BLaER1 (cell line): Measurements from ENCODE around the gene KRTAP19-1.
"Not testable (repeated sequence)": the region's sequence is repeated elsewhere in the genome, so short reads cannot be mapped to it uniquely, and the experiment has no call there.

Source experiments
- H3K27ac ChIP-seq: shearing (Covaris generic); formaldehyde crosslinking; 2 replicates; pipeline ENCODE4 v1.8.1; 2022
- H3K27me3 ChIP-seq: shearing (Covaris generic); formaldehyde crosslinking; 2 replicates; pipeline ENCODE4 v1.8.1; 2022
- H3K36me3 ChIP-seq: shearing (Covaris generic); formaldehyde crosslinking; 2 replicates; pipeline ENCODE4 v1.8.1; 2022
- H3K4me1 ChIP-seq: shearing (Covaris generic); formaldehyde crosslinking; 2 replicates; pipeline ENCODE4 v1.8.1; 2022
- H3K4me2 ChIP-seq: shearing (Covaris generic); formaldehyde crosslinking; 2 replicates; pipeline ENCODE4 v1.8.1; 2022
- H3K4me3 ChIP-seq: shearing (Covaris generic); formaldehyde crosslinking; 2 replicates; pipeline ENCODE4 v1.8.1; 2022
- H3K9ac ChIP-seq: shearing (Covaris generic); formaldehyde crosslinking; 2 replicates; pipeline ENCODE4 v1.8.1; 2022
- H3K9me3 ChIP-seq: shearing (Covaris generic); formaldehyde crosslinking; 2 replicates; pipeline ENCODE4 v1.8.1; 2022
- H4K20me1 ChIP-seq: shearing (Covaris generic); formaldehyde crosslinking; 2 replicates; pipeline ENCODE4 v1.8.1; 2022
- Cebpa-rat ChIP-seq: shearing (Covaris generic); IDR thresholded peaks from 2 replicates; pipeline ENCODE4 v1.8.1; 2022

Gene KRTAP19-1

DNA sequence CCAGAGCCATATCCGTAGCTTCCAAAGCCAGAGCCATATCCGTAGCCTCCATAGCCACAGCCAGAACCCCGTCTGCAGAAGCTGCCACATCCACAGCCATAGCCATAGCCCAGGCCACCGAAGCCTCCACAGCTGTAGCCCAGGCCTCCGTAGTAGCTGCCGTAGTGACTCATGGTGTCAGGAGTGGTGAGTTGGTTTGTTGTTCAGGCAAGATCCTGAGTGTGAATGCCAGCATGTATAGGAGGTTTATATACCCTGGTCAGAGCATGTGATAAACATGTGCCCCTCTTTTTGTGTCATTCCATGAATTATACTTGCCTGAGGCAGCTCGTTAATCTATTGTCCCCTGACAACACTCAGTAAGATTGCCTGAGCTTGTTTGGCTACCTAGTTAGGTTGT is at the start of gene KRTAP19-1:
Gene KRTAP19-1, minus strand, starts transcription at position 223 of the 400 bp plus-strand sequence. Its CDS starts 50 bp downstream, at position 173.
- TF ChIP-seq Cebpa-rat: no peak
- no peak within 1 kb of the TSS for H3K4me3 ChIP-seq
- no peaks in the 10 kb centered on the region for H4K20me1 ChIP-seq
- H3K27ac ChIP-seq: no peak within 1 kb of the TSS
- H3K36me3 ChIP-seq: no peaks in the 10 kb centered on the region
- no peaks in the 10 kb centered on the region for H3K4me1 ChIP-seq
- peaks cover 1% of the 10 kb centered on the region for H3K9me3 ChIP-seq
- no peaks in the 10 kb centered on the region for H3K27me3 ChIP-seq
- H3K4me2 ChIP-seq: no peak within 1 kb of the TSS
- H3K9ac ChIP-seq: no peak within 1 kb of the TSS

DNA sequence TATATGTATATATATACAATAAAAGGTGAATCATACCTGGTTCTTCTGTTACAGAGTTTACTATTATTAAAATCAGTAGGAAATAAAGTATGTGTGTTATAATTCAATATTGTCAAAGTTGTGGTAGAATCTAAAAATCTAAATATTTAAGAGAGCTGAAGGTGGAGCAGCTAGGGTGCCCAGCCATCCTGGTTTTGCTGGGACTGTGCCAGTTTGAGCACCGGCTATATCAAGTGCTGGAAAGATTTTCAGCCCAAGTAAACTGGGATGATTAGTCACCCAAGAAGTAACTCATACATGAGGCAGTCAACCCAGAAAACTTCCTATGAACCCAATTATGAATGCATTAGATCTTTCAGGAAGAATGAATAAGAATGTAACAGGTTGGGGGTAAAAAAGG is 38.7 kb upstream of the KRTAP19-1 start:
- no peak overlapping the region for H3K27ac ChIP-seq
- H3K9ac ChIP-seq: no peak overlapping the region
- H4K20me1 ChIP-seq: no peaks in the 10 kb centered on the region
- no peaks in the 10 kb centered on the region for H3K4me1 ChIP-seq
- H3K4me2 ChIP-seq: no peak overlapping the region
- H3K27me3 ChIP-seq: no peaks in the 10 kb centered on the region
- no peaks in the 10 kb centered on the region for H3K9me3 ChIP-seq
- no peaks in the 10 kb centered on the region for H3K36me3 ChIP-seq
- TF ChIP-seq Cebpa-rat: no peak
- H3K4me3 ChIP-seq: no peak overlapping the region

DNA sequence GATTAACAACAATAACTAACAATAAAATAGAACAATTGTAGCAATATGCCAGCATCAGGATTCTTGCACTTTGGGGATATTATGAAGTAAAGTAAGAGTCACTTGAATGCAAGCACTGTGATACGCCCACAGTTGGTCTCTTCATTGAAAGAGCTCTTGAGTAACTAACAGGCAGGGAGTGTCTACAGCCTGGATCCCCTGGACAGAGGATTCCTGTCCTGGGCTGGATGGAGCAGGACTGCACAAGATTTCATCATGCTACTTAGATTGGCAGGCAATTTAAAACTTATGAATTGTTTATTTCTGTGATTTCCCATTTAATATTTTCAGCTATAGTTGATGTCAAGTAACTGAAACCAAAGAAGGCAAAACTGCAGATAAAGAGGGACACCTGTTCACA is 35.5 kb upstream of the KRTAP19-1 start:
- H3K36me3 ChIP-seq: no peaks in the 10 kb centered on the region
- no peaks in the 10 kb centered on the region for H3K27me3 ChIP-seq
- H3K4me2 ChIP-seq: no peak overlapping the region
- H3K27ac ChIP-seq: no peak overlapping the region
- no peak for TF ChIP-seq Cebpa-rat
- H3K4me1 ChIP-seq: no peaks in the 10 kb centered on the region
- no peak overlapping the region for H3K4me3 ChIP-seq
- no peaks in the 10 kb centered on the region for H3K9me3 ChIP-seq
- H3K9ac ChIP-seq: no peak overlapping the region
- H4K20me1 ChIP-seq: no peaks in the 10 kb centered on the region

GRCh38 chr21:30505621-30506205 is 25.5 kb upstream of the KRTAP19-1 start:
- H4K20me1 ChIP-seq, H3K9me3 ChIP-seq, H3K27ac ChIP-seq, H3K4me2 ChIP-seq, H3K4me1 ChIP-seq, H3K27me3 ChIP-seq, H3K9ac ChIP-seq, H3K4me3 ChIP-seq, H3K36me3 ChIP-seq: not testable (repeated sequence)

DNA sequence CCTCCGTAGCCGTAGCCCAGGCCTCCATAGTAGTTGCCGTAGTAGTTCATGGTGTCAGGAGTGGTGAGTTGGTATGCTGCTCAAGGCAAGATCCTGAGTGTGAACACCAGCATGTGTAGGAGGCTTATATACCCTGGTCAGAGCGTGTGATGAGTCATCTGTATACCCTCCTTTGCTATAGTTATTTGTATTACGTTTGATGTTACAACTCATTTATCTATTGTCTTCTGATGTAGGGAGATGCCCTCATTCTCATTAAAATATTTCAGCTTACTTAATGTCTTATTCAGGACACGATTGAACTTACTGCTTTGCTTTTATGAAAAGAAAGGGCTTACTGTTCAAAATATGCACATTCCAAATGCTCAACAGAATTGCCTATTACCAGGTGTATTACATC is 21.9 kb upstream of the KRTAP19-1 start, which contains the start of gene KRTAP19-5:
Gene KRTAP19-5, minus strand, starts transcription at position 101 of the 400 bp plus-strand sequence. Its CDS starts 51 bp downstream, at position 50.
- no peak within 1 kb of the TSS for H3K27ac ChIP-seq
- H4K20me1 ChIP-seq: no peaks in the 10 kb centered on the region
- no peaks in the 10 kb centered on the region for H3K27me3 ChIP-seq
- H3K9ac ChIP-seq: no peak within 1 kb of the TSS
- H3K4me3 ChIP-seq: no peak within 1 kb of the TSS
- no peaks in the 10 kb centered on the region for H3K4me1 ChIP-seq
- no peaks in the 10 kb centered on the region for H3K36me3 ChIP-seq
- no peak for TF ChIP-seq Cebpa-rat
- no peak within 1 kb of the TSS for H3K4me2 ChIP-seq
- H3K9me3 ChIP-seq: no peaks in the 10 kb centered on the region

DNA sequence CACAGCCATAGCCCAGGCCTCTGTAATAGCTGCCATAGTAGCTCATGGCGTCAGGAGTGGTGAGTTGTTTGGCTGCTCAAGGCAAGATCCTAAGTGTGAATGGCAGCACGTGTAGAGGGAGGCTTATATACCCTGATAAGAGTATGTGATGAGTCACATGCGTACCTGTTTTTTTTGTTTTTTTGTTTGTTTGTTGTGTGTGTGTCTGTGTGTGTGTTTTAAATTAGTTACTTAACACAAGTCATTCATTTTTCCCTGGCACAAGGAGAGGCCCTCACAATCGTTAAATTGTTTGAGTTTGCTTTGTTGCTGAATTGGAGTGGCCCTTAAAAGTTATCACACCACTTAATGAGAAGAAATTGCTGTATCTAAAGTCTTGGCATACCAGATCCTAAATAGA is 16.9 kb upstream of the KRTAP19-1 start, which contains the start of gene KRTAP19-4:
Gene KRTAP19-4, minus strand, starts transcription at position 101 of the 400 bp plus-strand sequence. Its CDS starts 55 bp downstream, at position 46.
- Histone ChIP-seq H3K27ac (no peak within 1 kb of the TSS), H3K9me3 (no peaks in the 10 kb centered on the region), H3K4me2 (no peak within 1 kb of the TSS), H3K36me3 (no peaks in the 10 kb centered on the region), H3K4me3 (no peak within 1 kb of the TSS), H4K20me1 (no peaks in the 10 kb centered on the region), H3K4me1 (no peaks in the 10 kb centered on the region), H3K27me3 (no peaks in the 10 kb centered on the region), H3K9ac (no peak within 1 kb of the TSS)
- TF ChIP-seq Cebpa-rat: no peak

DNA sequence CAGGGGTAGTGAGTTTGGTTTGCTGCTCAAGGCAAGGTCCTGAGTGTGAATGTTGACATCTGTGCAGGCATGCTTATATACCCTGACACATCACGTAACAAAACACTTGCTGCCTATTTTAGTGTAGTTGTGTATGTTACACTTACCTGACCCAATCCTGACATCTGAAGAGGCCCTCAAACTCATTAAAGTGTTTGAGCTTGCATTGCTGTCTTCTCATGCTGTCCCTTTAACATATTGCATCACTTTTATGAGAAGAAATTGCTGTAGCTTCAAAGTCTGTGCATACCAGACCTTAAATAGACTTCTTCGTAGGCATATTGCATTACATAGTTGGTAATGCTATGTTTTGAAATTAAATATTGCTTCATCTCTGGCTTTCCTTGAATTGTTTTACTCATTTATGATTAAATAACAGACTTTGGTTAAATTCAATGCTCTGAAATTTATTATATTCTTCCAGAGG is 11.8 kb upstream of the KRTAP19-1 start, which contains the start of gene KRTAP19-3:
Gene KRTAP19-3, minus strand, starts transcription at position 51 of the 466 bp plus-strand sequence. CDS start 56 bp downstream, outside the sequence.
- H3K4me1 ChIP-seq: no peaks in the 10 kb centered on the region
- no peak within 1 kb of the TSS for H3K4me3 ChIP-seq
- TF ChIP-seq Cebpa-rat: no peak
- H3K4me2 ChIP-seq: no peak within 1 kb of the TSS
- H3K9me3 ChIP-seq: peaks cover 8% of the 10 kb centered on the region
- no peaks in the 10 kb centered on the region for H3K36me3 ChIP-seq
- H4K20me1 ChIP-seq: no peaks in the 10 kb centered on the region
- H3K27me3 ChIP-seq: no peaks in the 10 kb centered on the region
- no peak within 1 kb of the TSS for H3K27ac ChIP-seq
- H3K9ac ChIP-seq: no peak within 1 kb of the TSS

DNA sequence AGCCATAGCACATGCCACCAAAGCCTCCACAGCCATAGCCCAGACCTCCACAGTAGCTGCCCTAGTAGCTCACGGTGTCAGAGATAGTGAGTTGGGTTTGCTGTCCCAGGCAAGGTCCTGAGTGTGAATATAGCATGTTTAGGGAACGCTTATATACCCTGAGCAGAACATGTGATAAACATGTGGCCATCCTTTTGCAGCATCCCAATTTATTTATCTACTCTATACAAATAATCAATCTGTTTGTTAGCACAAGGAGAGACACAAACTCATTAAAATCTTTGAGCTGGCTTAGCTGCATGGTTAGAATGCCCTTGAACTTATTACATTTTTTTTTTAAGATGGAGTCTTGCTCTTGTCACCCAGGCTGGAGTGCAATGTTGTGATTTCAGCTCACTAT is 7.2 kb upstream of the KRTAP19-1 start, which contains the start of gene KRTAP19-2:
Gene KRTAP19-2, minus strand, starts transcription at position 101 of the 400 bp plus-strand sequence. Its CDS starts 88 bp downstream, at position 13.
- Histone ChIP-seq H4K20me1 (no peaks in the 10 kb centered on the region), H3K4me2 (no peak within 1 kb of the TSS), H3K4me3 (no peak within 1 kb of the TSS), H3K36me3 (no peaks in the 10 kb centered on the region), H3K27ac (no peak within 1 kb of the TSS), H3K9ac (no peak within 1 kb of the TSS), H3K27me3 (no peaks in the 10 kb centered on the region), H3K4me1 (no peaks in the 10 kb centered on the region), H3K9me3 (peaks cover 28% of the 10 kb centered on the region)
- TF ChIP-seq Cebpa-rat: no peak

DNA sequence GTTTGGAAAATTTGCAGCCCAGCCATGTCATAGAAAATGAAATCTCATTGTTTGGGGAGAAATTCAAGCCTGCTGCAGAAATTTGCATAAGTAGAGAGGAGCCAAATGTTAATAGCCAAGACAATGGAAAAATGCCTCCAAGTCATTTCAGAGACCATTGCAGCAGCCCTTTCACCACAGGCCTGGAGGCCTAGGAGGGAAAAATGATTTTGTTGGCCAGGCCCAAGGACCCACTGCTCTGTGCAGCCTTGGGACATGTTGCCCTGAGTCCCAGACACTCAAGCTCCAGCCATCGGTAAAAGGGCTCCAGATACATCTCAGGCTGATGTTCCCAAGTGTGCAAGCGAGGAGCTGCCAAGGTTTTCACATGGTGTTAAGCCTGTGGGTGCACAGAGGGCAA is 6.0 kb upstream of the KRTAP19-1 start:
- Histone ChIP-seq H3K9me3 (peaks cover 28% of the 10 kb centered on the region), H3K4me2 (no peak overlapping the region), H3K9ac (no peak overlapping the region), H3K36me3 (no peaks in the 10 kb centered on the region), H3K27me3 (no peaks in the 10 kb centered on the region), H3K4me1 (no peaks in the 10 kb centered on the region), H3K27ac (no peak overlapping the region), H3K4me3 (no peak overlapping the region), H4K20me1 (no peaks in the 10 kb centered on the region)
- TF ChIP-seq Cebpa-rat: no peak

DNA sequence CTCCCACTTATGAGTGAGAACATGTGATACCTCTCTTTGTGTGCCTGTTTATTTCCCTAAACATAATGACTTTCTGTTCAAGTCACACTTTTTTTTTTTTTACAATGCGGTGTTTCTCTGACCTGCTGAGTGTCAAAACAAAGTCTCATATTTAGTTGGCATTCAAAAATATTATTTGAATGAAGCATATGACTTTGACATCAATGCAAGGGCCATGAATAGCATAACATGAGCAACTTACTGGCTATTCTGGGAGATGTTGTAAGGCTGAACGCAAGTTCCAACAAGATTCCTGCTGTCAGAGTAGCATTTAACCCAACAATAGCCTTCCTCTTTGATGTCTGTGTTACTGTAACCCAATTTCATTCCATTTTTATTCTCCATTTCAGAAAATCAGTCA is 2.0 kb upstream of the KRTAP19-1 start:
- Histone ChIP-seq H3K4me3 (no peak overlapping the region), H3K9ac (no peak overlapping the region), H4K20me1 (no peaks in the 10 kb centered on the region), H3K36me3 (no peaks in the 10 kb centered on the region), H3K4me2 (no peak overlapping the region), H3K9me3 (peaks cover 21% of the 10 kb centered on the region), H3K4me1 (no peaks in the 10 kb centered on the region), H3K27ac (no peak overlapping the region), H3K27me3 (no peaks in the 10 kb centered on the region)
- TF ChIP-seq Cebpa-rat: no peak
